GM19099 (cell line): ENCODE data around the gene STPG3.

Experiments used
- POLR2A ChIP-seq: IDR thresholded peaks from 3 replicates; pipeline ENCODE4 v1.6.1; 2011; ENCODE audit warnings: low read depth; ENCODE audit not compliant: insufficient read length; ENCODE audit errors: extremely low read depth

STPG3 gene

GRCh38 chr9:137275203-137275587, 24.1 kb downstream of the STPG3 start:
- no peak for TF ChIP-seq POLR2A

- no peak for TF ChIP-seq POLR2A
Observed at GRCh38 chr9:137275588-137276472, 24.7 kb downstream of the STPG3 start.

GRCh38 chr9:137276473-137277328, 25.6 kb downstream of the STPG3 start:
- TF ChIP-seq POLR2A: no peak

- peak; percentile 74 for TF ChIP-seq POLR2A
Observed at GRCh38 chr9:137277329-137278041, 26.4 kb downstream of the STPG3 start, which contains the start of gene TOR4A. TSS of gene TOR4A (plus strand) at chr9:137277726. CDS start at chr9:137278690, 964 bp downstream.

- TF ChIP-seq POLR2A: no peak
Observed at GRCh38 chr9:137278061-137278701, 27.1 kb downstream of the STPG3 start.

GRCh38 chr9:137278721-137279711, 27.9 kb downstream of the STPG3 start:
- TF ChIP-seq POLR2A: no peak

GRCh38 chr9:137279741-137280473, 28.8 kb downstream of the STPG3 start:
- TF ChIP-seq POLR2A: no peak

- TF ChIP-seq POLR2A: no peak
Observed at GRCh38 chr9:137280474-137281344, 29.6 kb downstream of the STPG3 start.

GRCh38 chr9:137281345-137282116, 30.4 kb downstream of the STPG3 start:
- no peak for TF ChIP-seq POLR2A

GRCh38 chr9:137286975-137287383, 35.9 kb downstream of the STPG3 start:
- TF ChIP-seq POLR2A: peak; percentile 2

- TF ChIP-seq POLR2A: no peak
Observed at GRCh38 chr9:137293094-137293481, 42.0 kb downstream of the STPG3 start.

- TF ChIP-seq POLR2A: no peak
Observed at GRCh38 chr9:137293482-137294090, 42.5 kb downstream of the STPG3 start.
